OCI-LY7 (cell line): ENCODE measurements around the gene ABI2. TPM values are rescaled to one million over a fixed set of nuclear protein-coding genes. Genes with fewer than 3 reads are reported as not detected.

Experiments
- BruUV-seq: library from RNA; stranded (reverse); fragments of 400-500 nt; replicated peaks from 2 replicates; lab custom pipeline; 2021; lab: Mats Ljungman, UMichigan
- CTCF ChIA-PET: fragments of 300-600 bp; sonication (Branson Sonifier 250); formaldehyde crosslinking; loops from one replicate; lab custom pipeline; 2022; ENCODE audit warnings: antibody characterized with exemption; ENCODE audit not compliant: unreplicated experiment; lab: Charles Lee
- POLR2A ChIA-PET: fragments of 300-600 bp; sonication (Branson Sonifier 250); formaldehyde crosslinking; loops from one replicate; lab custom pipeline; 2022; ENCODE audit warnings: antibody characterized with exemption; lab: Charles Lee
- DNase-seq: peaks from one replicate; pipeline ENCODE4 v3.0.0-alpha.2; 2015; ENCODE audit warnings: low spot score
- H2AFZ ChIP-seq: fragments of 200-600 bp; sonication (generic), shearing (Covaris generic); 2 replicates; pipeline ENCODE4 v1.6.1; 2014; ENCODE audit warnings: mild to moderate bottlenecking, antibody characterized with exemption, low read length, moderate library complexity
- H3K27ac ChIP-seq: fragments of 200-600 bp; sonication (generic); 2 replicates; pipeline ENCODE4 v1.5.1; 2014; ENCODE audit warnings: mixed run types, low read depth, mild to moderate bottlenecking, moderate library complexity, low read length, inconsistent platforms; ENCODE audit not compliant: poor library complexity, severe bottlenecking
- H3K36me3 ChIP-seq: fragments of 200-600 bp; sonication (generic); 2 replicates; pipeline ENCODE4 v1.6.1; 2014; ENCODE audit warnings: mild to moderate bottlenecking, antibody characterized with exemption, low read length, moderate library complexity, mixed read lengths; ENCODE audit not compliant: insufficient read depth
- H3K4me1 ChIP-seq: fragments of 200-600 bp; sonication (generic); 2 replicates; pipeline ENCODE4 v1.5.1; 2014; ENCODE audit warnings: mild to moderate bottlenecking, low read length; ENCODE audit not compliant: insufficient read depth, poor library complexity, severe bottlenecking
- H3K4me2 ChIP-seq: fragments of 200-600 bp; sonication (generic); 2 replicates; pipeline ENCODE4 v1.6.1; 2014; ENCODE audit warnings: mild to moderate bottlenecking, low read length
- H3K4me3 ChIP-seq: fragments of 200-600 bp; sonication (generic); 2 replicates; pipeline ENCODE4 v1.5.1; 2014; ENCODE audit warnings: mild to moderate bottlenecking, low read depth, low read length; ENCODE audit not compliant: poor library complexity, severe bottlenecking
- H3K79me2 ChIP-seq: fragments of 200-600 bp; sonication (generic); 2 replicates; pipeline ENCODE4 v1.6.1; 2016; ENCODE audit warnings: low read depth, mild to moderate bottlenecking, low read length, moderate library complexity, mixed read lengths; ENCODE audit not compliant: insufficient read depth
- H3K9me2 ChIP-seq: fragments of 200-600 bp; sonication (generic); 2 replicates; pipeline ENCODE4 v1.6.1; 2016; ENCODE audit warnings: mild to moderate bottlenecking, low read length, mixed read lengths; ENCODE audit not compliant: insufficient read depth
- H3K9me3 ChIP-seq: fragments of 200-600 bp; sonication (generic); 2 replicates; pipeline ENCODE4 v1.6.1; 2014; ENCODE audit warnings: mild to moderate bottlenecking, mixed run types, low read length, mixed read lengths
- H4K20me1 ChIP-seq: fragments of 200-600 bp; sonication (generic); 2 replicates; pipeline ENCODE4 v1.6.1; 2014; ENCODE audit warnings: mild to moderate bottlenecking, antibody characterized with exemption, low read length, moderate library complexity, mixed read lengths; ENCODE audit not compliant: insufficient read depth
- EZH2phosphoT487 ChIP-seq: fragments of 200-600 bp; sonication (generic); IDR thresholded peaks from 2 replicates; pipeline ENCODE4 v1.6.1; 2018; ENCODE audit warnings: low read depth, borderline replicate concordance, mild to moderate bottlenecking, mixed run types, antibody characterized with exemption, low read length, moderate library complexity, mixed read lengths
- intact Hi-C: fragments of 100-400 bp; cut with micrococcal nuclease; formaldehyde crosslinking; loops from one replicate; pipeline ENCODE4 v1.10.0; 2022; ENCODE audit not compliant: unreplicated experiment
- total RNA-seq, 2 experiments: library from RNA; depleted of rRNA in 1 of 2; stranded (reverse); fragments of >200 nt in 1 of 2; shearing (Covaris generic) in 1 of 2; gene quantifications; 2 replicates each; pipeline ENCODE4 v1.2.3, GENCODE V29; 2014 to 2022
- TF ChIP-seq, protein P1 (sequence below): fragments of 200-600 bp; sonication (generic); conservative IDR thresholded peaks from 2 replicates; pipeline ENCODE4 v1.5.1; 2014; ENCODE audit warnings: mild to moderate bottlenecking, antibody characterized with exemption, low read length, moderate library complexity, mixed read lengths

Gene ABI2
- total RNA-seq, 2 experiments from 2014 or later, result 37.9 to 64.6 TPM

DNA sequence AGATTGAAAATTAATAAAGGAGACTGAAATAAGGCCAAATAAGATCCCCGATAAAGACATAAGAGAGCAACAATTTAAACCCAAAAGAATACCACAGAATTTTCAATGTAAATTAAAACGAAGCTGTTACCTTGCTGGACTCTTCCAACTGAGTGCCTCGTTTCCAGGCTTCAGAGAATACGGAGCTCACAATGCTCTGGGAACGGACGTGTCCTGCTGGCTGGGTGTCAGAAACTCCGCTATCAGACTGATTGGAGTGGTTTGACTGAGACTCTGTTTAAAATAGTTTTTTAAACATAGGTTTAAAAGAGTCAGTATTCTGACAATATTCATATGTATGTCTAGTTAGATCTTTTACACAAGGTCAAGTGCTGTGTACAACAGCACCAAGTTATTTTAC, 116.5 kb downstream of the ABI2 start:
- CTCF ChIA-PET, result no interaction called here
- H3K36me3 ChIP-seq, result peaks cover 69% of the 10 kb centered on the region
- no peaks in the 10 kb centered on the region for H3K9me2 ChIP-seq
- no peak overlapping the region for H3K27ac ChIP-seq
- H3K9me3 ChIP-seq, result no peaks in the 10 kb centered on the region
- H3K4me2 ChIP-seq, result no peak overlapping the region
- intact Hi-C loops, result no loop called here
- H3K4me3 ChIP-seq, result no peak overlapping the region
- no TSS peak for BruUV-seq
- no peaks in the 10 kb centered on the region for H3K4me1 ChIP-seq
- DNase-seq, result no peak
- no peaks in the 10 kb centered on the region for H3K79me2 ChIP-seq
- TF ChIP-seq EZH2phosphoT487, result no peak
- TF ChIP-seq, protein P1, sequence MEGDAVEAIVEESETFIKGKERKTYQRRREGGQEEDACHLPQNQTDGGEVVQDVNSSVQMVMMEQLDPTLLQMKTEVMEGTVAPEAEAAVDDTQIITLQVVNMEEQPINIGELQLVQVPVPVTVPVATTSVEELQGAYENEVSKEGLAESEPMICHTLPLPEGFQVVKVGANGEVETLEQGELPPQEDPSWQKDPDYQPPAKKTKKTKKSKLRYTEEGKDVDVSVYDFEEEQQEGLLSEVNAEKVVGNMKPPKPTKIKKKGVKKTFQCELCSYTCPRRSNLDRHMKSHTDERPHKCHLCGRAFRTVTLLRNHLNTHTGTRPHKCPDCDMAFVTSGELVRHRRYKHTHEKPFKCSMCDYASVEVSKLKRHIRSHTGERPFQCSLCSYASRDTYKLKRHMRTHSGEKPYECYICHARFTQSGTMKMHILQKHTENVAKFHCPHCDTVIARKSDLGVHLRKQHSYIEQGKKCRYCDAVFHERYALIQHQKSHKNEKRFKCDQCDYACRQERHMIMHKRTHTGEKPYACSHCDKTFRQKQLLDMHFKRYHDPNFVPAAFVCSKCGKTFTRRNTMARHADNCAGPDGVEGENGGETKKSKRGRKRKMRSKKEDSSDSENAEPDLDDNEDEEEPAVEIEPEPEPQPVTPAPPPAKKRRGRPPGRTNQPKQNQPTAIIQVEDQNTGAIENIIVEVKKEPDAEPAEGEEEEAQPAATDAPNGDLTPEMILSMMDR, result no peak
- no peaks in the 10 kb centered on the region for H4K20me1 ChIP-seq
- H2AFZ ChIP-seq, result no peak overlapping the region
- POLR2A ChIA-PET, result interaction anchor here (0.6 to 1.1 kb wide), 3 partner anchors 24 to 1080 kb away, joined by 4 to 7 read pairs (median 6); no protein-coding TSS in a partner anchor

DNA sequence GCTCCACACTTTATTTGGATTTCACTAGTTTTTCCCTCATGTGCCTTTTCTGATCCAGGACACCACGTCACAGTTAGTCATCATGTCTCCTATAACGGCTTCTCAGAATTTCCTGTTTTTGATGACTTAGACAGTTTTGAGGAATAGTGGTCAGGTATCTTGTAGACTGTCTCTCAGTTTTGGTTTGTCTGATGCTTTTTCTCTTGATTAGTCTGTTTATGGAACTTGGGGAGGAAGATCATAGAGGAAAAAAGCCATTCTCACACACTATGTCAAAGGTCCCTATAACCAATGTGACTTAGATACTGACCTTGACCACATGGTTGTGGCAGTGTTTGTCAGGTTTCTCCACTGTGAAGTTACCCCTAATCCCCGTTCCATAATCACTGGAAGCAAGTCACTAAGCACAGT, 117.9 kb downstream of the ABI2 start:
- no peak overlapping the region for H2AFZ ChIP-seq
- POLR2A ChIA-PET, result interaction anchor here (0.5 to 0.7 kb wide), 6 partner anchors 86 to 528 kb away, joined by 3 to 10 read pairs (median 4); no protein-coding TSS in a partner anchor
- intact Hi-C loops, result no loop called here

DNA sequence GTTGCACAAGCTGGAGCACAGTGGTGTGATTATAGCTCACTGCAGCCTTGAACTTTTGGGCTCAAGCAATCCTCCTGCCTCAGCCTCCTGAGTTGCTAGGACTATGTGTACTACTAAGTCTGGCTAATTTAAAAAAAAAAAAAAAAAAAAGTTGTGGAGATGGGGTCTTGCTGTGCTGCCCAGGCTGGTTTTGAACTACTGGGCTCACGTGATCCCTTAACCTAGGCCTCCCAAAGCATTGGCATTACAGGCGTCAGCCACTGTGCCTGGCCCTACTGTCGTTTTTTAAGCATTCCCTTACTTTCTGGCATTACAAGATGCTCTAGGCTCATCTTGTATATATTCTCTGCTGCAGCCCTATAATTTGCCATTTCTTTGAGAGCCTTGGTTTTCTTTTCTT, 118.6 kb downstream of the ABI2 start:
- TF ChIP-seq, protein P1, result no peak
- no peaks in the 10 kb centered on the region for H3K79me2 ChIP-seq
- no peaks in the 10 kb centered on the region for H4K20me1 ChIP-seq
- no peaks in the 10 kb centered on the region for H3K4me1 ChIP-seq
- BruUV-seq, result no TSS peak
- H2AFZ ChIP-seq, result no peak overlapping the region
- H3K9me3 ChIP-seq, result no peaks in the 10 kb centered on the region
- POLR2A ChIA-PET, result interaction anchor here (0.7 kb wide), 5 partner anchors 97 to 529 kb away, joined by 3 to 10 read pairs (median 5); no protein-coding TSS in a partner anchor
- H3K36me3 ChIP-seq, result peaks cover 79% of the 10 kb centered on the region
- no peak overlapping the region for H3K27ac ChIP-seq
- no peak for DNase-seq
- no peak overlapping the region for H3K4me2 ChIP-seq
- no peaks in the 10 kb centered on the region for H3K9me2 ChIP-seq
- intact Hi-C loops, result no loop called here
- H3K4me3 ChIP-seq, result no peak overlapping the region
- CTCF ChIA-PET, result no interaction called here

More for the DNA sequence above, 117.9 kb downstream of the ABI2 start:
- no TSS peak for BruUV-seq
- CTCF ChIA-PET, result no interaction called here
- Histone ChIP-seq H3K9me2 (no peaks in the 10 kb centered on the region), H3K79me2 (no peaks in the 10 kb centered on the region), H4K20me1 (no peaks in the 10 kb centered on the region), H3K27ac (no peak overlapping the region), H3K4me1 (no peaks in the 10 kb centered on the region), H3K4me2 (no peak overlapping the region), H3K9me3 (no peaks in the 10 kb centered on the region), H3K4me3 (no peak overlapping the region), H3K36me3 (peaks cover 78% of the 10 kb centered on the region)
- TF ChIP-seq EZH2phosphoT487, result no peak
- TF ChIP-seq, protein P1, result no peak
- no peak for DNase-seq
